Loucy (cell line): Measurements from ENCODE around the gene COL24A1.

Experiments
- CTCF ChIP-seq: fragments of 200-600 bp; sonication (generic); conservative IDR thresholded peaks from 2 replicates; pipeline ENCODE4 v1.5.1; 2014; ENCODE audit warnings: mild to moderate bottlenecking, antibody characterized with exemption, low read length
- EZH2phosphoT487 ChIP-seq: fragments of 200-600 bp; IDR thresholded peaks from 2 replicates; pipeline ENCODE4 v1.6.1; 2018; ENCODE audit warnings: antibody characterized with exemption, mild to moderate bottlenecking, moderate library complexity, borderline replicate concordance

DNA sequence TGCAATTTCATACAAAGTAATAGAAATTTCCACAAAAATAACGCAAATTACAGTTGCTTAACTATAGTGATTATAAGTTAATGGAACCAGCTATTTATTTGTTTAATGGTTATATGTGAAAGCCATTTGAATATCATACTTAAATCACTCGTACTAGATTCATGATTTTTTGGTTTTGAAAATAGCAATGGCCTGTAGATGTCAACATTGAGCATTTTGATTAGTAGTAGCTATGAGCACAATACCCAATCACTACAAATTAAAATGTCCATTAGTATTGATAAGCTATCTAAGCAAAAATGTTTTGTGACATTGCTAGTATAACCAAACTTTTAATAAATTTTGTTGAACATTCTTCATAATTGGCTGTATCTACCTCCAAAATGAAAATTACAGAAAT is 10.0 kb downstream of the COL24A1 start:
- peak; percentile 54 for TF ChIP-seq CTCF
- TF ChIP-seq EZH2phosphoT487: no peak
